ENCODE results near the gene RASA3.
"Not testable (repeated sequence)": the region's sequence is repeated elsewhere in the genome, so short reads cannot be mapped to it uniquely, and the experiment has no call there.

The RASA3 gene

GRCh38 chr13:114100446-114101357 is 31.7 kb downstream of the RASA3 start:
- no peak for DNase-seq (ENCODE audit: low read depth)

GRCh38 chr13:114099918-114100445 is 32.4 kb downstream of the RASA3 start:
- DNase-seq (ENCODE audit: low read depth) = no peak

GRCh38 chr13:114099191-114099590 is 33.2 kb downstream of the RASA3 start:
- no peak for DNase-seq (ENCODE audit: low read depth)

- not testable (repeated sequence) for DNase-seq (ENCODE audit: low read depth)
Measured at GRCh38 chr13:114098689-114099056, 33.8 kb downstream of the RASA3 start.

- no peak for DNase-seq (ENCODE audit: low read depth)
Measured at GRCh38 chr13:114097893-114098688, 34.3 kb downstream of the RASA3 start.

- DNase-seq (ENCODE audit: low read depth) = no peak
Measured at GRCh38 chr13:114097212-114097892, 35.1 kb downstream of the RASA3 start.

GRCh38 chr13:114096811-114097211 is 35.6 kb downstream of the RASA3 start:
- DNase-seq (ENCODE audit: low read depth) = no peak

- no peak for DNase-seq (ENCODE audit: low read depth)
Measured at GRCh38 chr13:114096031-114096485, 36.4 kb downstream of the RASA3 start.

GRCh38 chr13:114095486-114095885 is 36.9 kb downstream of the RASA3 start:
- DNase-seq (ENCODE audit: low read depth) = no peak

- DNase-seq (ENCODE audit: low read depth) = no peak
Measured at GRCh38 chr13:114093118-114093517, 39.3 kb downstream of the RASA3 start.

- no peak for DNase-seq (ENCODE audit: low read depth)
Measured at GRCh38 chr13:114092468-114092867, 40.0 kb downstream of the RASA3 start.

- no peak for DNase-seq (ENCODE audit: low read depth)
Measured at GRCh38 chr13:114090476-114090875, 41.9 kb downstream of the RASA3 start.

GRCh38 chr13:114089751-114090400 is 42.5 kb downstream of the RASA3 start:
- DNase-seq (ENCODE audit: low read depth) = no peak

GRCh38 chr13:114089341-114089740 is 43.1 kb downstream of the RASA3 start:
- DNase-seq (ENCODE audit: low read depth) = no peak

GRCh38 chr13:114088863-114089262 is 43.6 kb downstream of the RASA3 start:
- no peak for DNase-seq (ENCODE audit: low read depth)

GRCh38 chr13:114088234-114088633 is 44.2 kb downstream of the RASA3 start:
- no peak for DNase-seq (ENCODE audit: low read depth)

GRCh38 chr13:114087430-114087829 is 45.0 kb downstream of the RASA3 start:
- DNase-seq (ENCODE audit: low read depth) = no peak

GRCh38 chr13:114082849-114083645 is 49.4 kb downstream of the RASA3 start:
- DNase-seq (ENCODE audit: low read depth) = no peak

- no peak for DNase-seq (ENCODE audit: low read depth)
Measured at GRCh38 chr13:114081761-114082681, 50.4 kb downstream of the RASA3 start.
